Endothelial cell of umbilical vein (primary cell): Measurements from ENCODE around the gene ADAM17. TPM values are rescaled to one million over a fixed set of nuclear protein-coding genes. Genes with fewer than 3 reads are reported as not detected.

Experiments used
- BruUV-seq: library from RNA; stranded (reverse); fragments of 400-500 nt; replicated peaks from 2 replicates; lab custom pipeline; 2021; lab: Mats Ljungman, UMichigan
- CTCF ChIA-PET: fragments of 300-600, 350-600 bp; sonication (Branson Sonifier 250); formaldehyde crosslinking; loops from one replicate; lab custom pipeline; 2021; ENCODE audit warnings: antibody characterized with exemption, inconsistent platforms; lab: Charles Lee
- POLR2A ChIA-PET: fragments of 300-600, 350-600 bp; sonication (Branson Sonifier 250); formaldehyde crosslinking; loops from one replicate; lab custom pipeline; 2021; ENCODE audit warnings: antibody characterized with exemption, inconsistent platforms; lab: Charles Lee
- DNase-seq: peaks from one replicate; pipeline ENCODE4 v3.0.0-alpha.2; 2011; ENCODE audit warnings: low read depth, low spot score
- FAIRE-seq: peaks from 2 replicates; lab custom pipeline; 2011; peaks lifted over from hg19 to GRCh38; lab: Jason Lieb, UNC
- H2AFZ ChIP-seq: 2 replicates; pipeline ENCODE4 v1.6.0; 2012; ENCODE audit warnings: low read depth, low read length, control low read depth, inconsistent platforms
- H3K27ac ChIP-seq: 2 replicates; pipeline ENCODE4 v1.5.1; 2011; ENCODE audit warnings: low read depth, mild to moderate bottlenecking, control low read depth, low read length, moderate library complexity; ENCODE audit not compliant: insufficient read depth
- H3K27me3 ChIP-seq, 2 experiments: 2 replicates each; pipeline versions ENCODE4 v1.6.0 to v1.6.1; 2011; ENCODE audit warnings: low read length in 2 of 2, mixed read lengths in 1 of 2; ENCODE audit not compliant: control insufficient read depth in 2 of 2, insufficient read depth in 2 of 2
- H3K36me3 ChIP-seq, 2 experiments: 2 replicates in 1 of 2; 3 replicates in 1 of 2; pipeline ENCODE4 v1.5.1; 2011; ENCODE audit warnings: low read length in 2 of 2, mild to moderate bottlenecking in 1 of 2, moderate library complexity in 1 of 2; ENCODE audit not compliant: control insufficient read depth in 2 of 2, insufficient read depth in 2 of 2; ENCODE audit errors: extremely low read depth in 1 of 2
- H3K4me1 ChIP-seq: 3 replicates; pipeline ENCODE4 v1.5.1; 2011; ENCODE audit warnings: mild to moderate bottlenecking, low read length; ENCODE audit not compliant: control insufficient read depth, insufficient read depth; ENCODE audit errors: extremely low read depth
- H3K4me2 ChIP-seq: 2 replicates; pipeline ENCODE4 v1.6.1; 2011; ENCODE audit warnings: low read length, control low read depth, mixed read lengths; ENCODE audit not compliant: insufficient read depth
- H3K4me3 ChIP-seq, 3 experiments: fragments of 200-600 bp in 1 of 3; sonication (generic), shearing (Covaris generic) in 1 of 3; replicated peaks in 1 of 3; 2 replicates each; pipeline ENCODE4 v1.5.1; 2011 to 2016; ENCODE audit warnings: control low read depth in 3 of 3, low read length in 3 of 3, mild to moderate bottlenecking in 2 of 3, inconsistent platforms in 1 of 3, low read depth in 1 of 3, moderate library complexity in 1 of 3; ENCODE audit not compliant: insufficient read depth in 1 of 3
- H3K79me2 ChIP-seq: 2 replicates; pipeline ENCODE4 v1.6.0; 2012; ENCODE audit warnings: low read length, inconsistent platforms; ENCODE audit not compliant: control insufficient read depth, insufficient read depth
- H3K9ac ChIP-seq: replicated peaks from 2 replicates; pipeline ENCODE3; 2011; ENCODE audit warnings: low read length, control low read depth; ENCODE audit not compliant: insufficient read depth; ENCODE audit errors: extremely low read depth
- H3K9me1 ChIP-seq: replicated peaks from 3 replicates; pipeline ENCODE4 v1.6.0; 2011; ENCODE audit warnings: mild to moderate bottlenecking, low read length; ENCODE audit not compliant: control insufficient read depth, insufficient read depth; ENCODE audit errors: extremely low read depth
- H3K9me3 ChIP-seq: replicated peaks from 2 replicates; pipeline ENCODE4 v1.5.1; 2012; ENCODE audit warnings: low read length, inconsistent platforms; ENCODE audit not compliant: control insufficient read depth, insufficient read depth
- H4K20me1 ChIP-seq: replicated peaks from 2 replicates; pipeline ENCODE3; 2011; ENCODE audit warnings: mild to moderate bottlenecking, low read length; ENCODE audit not compliant: control insufficient read depth, insufficient read depth; ENCODE audit errors: extremely low read depth
- EZH2 ChIP-seq: IDR thresholded peaks from 2 replicates; pipeline ENCODE4 v1.6.1; 2012; ENCODE audit warnings: borderline replicate concordance, low read depth, mild to moderate bottlenecking, moderate library complexity, low read length, inconsistent platforms; ENCODE audit not compliant: severe bottlenecking
- FOS ChIP-seq: IDR thresholded peaks from 2 replicates; pipeline ENCODE4 v1.6.1; 2011; ENCODE audit warnings: mild to moderate bottlenecking, low read length, moderate library complexity, borderline replicate concordance; ENCODE audit not compliant: insufficient read depth
- GATA2 ChIP-seq: IDR thresholded peaks from 2 replicates; pipeline ENCODE4 v1.7.0; 2011; ENCODE audit warnings: low read depth, mild to moderate bottlenecking, moderate library complexity, mixed read lengths, low read length; ENCODE audit not compliant: insufficient read length, insufficient read depth
- JUN ChIP-seq: IDR thresholded peaks from 2 replicates; pipeline ENCODE4 v1.6.1; 2011; ENCODE audit warnings: borderline replicate concordance, low read depth; ENCODE audit not compliant: insufficient read length, insufficient read depth
- MYC ChIP-seq: IDR thresholded peaks from one replicate; pipeline ENCODE4 v1.6.1; 2011; ENCODE audit warnings: mild to moderate bottlenecking, low read depth, low read length
- POLR2A ChIP-seq: IDR thresholded peaks from 2 replicates; pipeline ENCODE4 v1.6.1; 2012; ENCODE audit warnings: low read depth, mild to moderate bottlenecking, control low read depth, low read length
- POLR2AphosphoS5 ChIP-seq: IDR thresholded peaks from 2 replicates; pipeline ENCODE4 v1.6.1; 2012; ENCODE audit warnings: low read depth, mild to moderate bottlenecking, control low read depth, low read length, moderate library complexity; ENCODE audit not compliant: insufficient read depth
- dilution Hi-C: fragments of 300-500 bp; cut with MboI; formaldehyde crosslinking; loops from one replicate; pipeline ENCODE4 v1.15.0; 2019; ENCODE audit warnings: low sequenced_read_pairs; ENCODE audit not compliant: extremely low pct_ligation_motif_present
- intact Hi-C: fragments of 100-400 bp; cut with micrococcal nuclease; formaldehyde crosslinking; loops from one replicate; pipeline ENCODE4 v1.10.0; 2022
- polyA plus RNA-seq, 4 experiments: library from polyadenylated mRNA; depleted of rRNA in 3 of 4; stranded (reverse) in 3 of 4; unstranded in 1 of 4; fragments of >200 nt; gene quantifications; 2 replicates each; pipeline versions ENCODE4 v1.2.1 to v1.2.3, GENCODE V29; 2011 to 2012; ENCODE audit warnings: missing spikeins in 1 of 4
- total RNA-seq: library from RNA; stranded (reverse); gene quantifications from 2 replicates; pipeline ENCODE4 v1.2.3, GENCODE V29; 2021
- TF ChIP-seq, protein P1 (sequence below): IDR thresholded peaks from 2 replicates; pipeline ENCODE4 v1.6.1; 2011; ENCODE audit not compliant: insufficient read depth, insufficient read length
- TF ChIP-seq, protein P2 (sequence below), 2 donors: IDR thresholded peaks; 1 replicate in 1 of 2; 2 replicates in 1 of 2; pipeline ENCODE4 v1.5.1; 2011; ENCODE audit warnings: low read length in 2 of 2, mild to moderate bottlenecking in 2 of 2, moderate library complexity in 2 of 2, control low read depth in 1 of 2, inconsistent platforms in 1 of 2, low read depth in 1 of 2; ENCODE audit not compliant: insufficient read depth in 1 of 2; ENCODE audit errors: extremely low read depth in 1 of 2

Gene ADAM17
- total and polyA plus RNA-seq, 2 donors (not counting 3 experiments of a cell fraction or from before 2014, with no cell fraction given) = 10.6 to 57.1 TPM

DNA sequence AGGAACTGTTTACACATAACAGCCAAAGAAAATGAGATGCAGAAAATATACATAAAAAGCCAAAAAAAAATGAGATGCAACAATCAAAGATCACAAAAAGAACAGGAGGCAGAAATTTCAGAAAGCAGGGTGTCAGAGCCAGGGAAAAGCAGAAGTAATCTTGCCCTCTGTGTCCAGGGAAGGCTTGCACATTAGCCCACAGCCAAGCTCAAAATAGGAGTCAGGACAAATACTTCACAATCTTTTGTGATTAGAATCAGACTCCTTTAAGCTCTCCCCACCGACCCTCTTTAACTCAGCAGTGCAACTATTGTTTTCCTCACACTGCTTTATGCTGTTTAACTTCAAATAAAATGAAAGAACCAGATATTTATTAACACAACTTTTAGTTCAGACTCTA is 46.7 kb downstream of the ADAM17 start:
- Histone ChIP-seq H3K4me3 (no peak overlapping the region), H3K9me3 (no peaks in the 10 kb centered on the region), H3K9me1 (no peaks in the 10 kb centered on the region), H4K20me1 (no peaks in the 10 kb centered on the region), H2AFZ (no peak overlapping the region), H3K27me3 (no peaks in the 10 kb centered on the region), H3K27ac (no peak overlapping the region), H3K4me1 (no peaks in the 10 kb centered on the region), H3K9ac (no peak overlapping the region), H3K36me3 (peaks cover 9 to 15% of the 10 kb centered on the region in 2 experiments), H3K4me2 (no peak overlapping the region), H3K79me2 (no peaks in the 10 kb centered on the region)
- dilution Hi-C loops = no loop called here
- no TSS peak for BruUV-seq
- intact Hi-C loops = loop anchor here (5.0 kb wide), 1 partner anchor 43 kb away; no protein-coding TSS in a partner anchor
- CTCF ChIA-PET = interaction anchor here (0.8 to 1.4 kb wide), 3 partner anchors 14 to 25 kb away, joined by 3 to 4 read pairs (median 3); no protein-coding TSS in a partner anchor
- POLR2A ChIA-PET = no interaction called here
- TF ChIP-seq GATA2 (no peak), POLR2A (no peak), JUN (no peak), EZH2 (no peak), MYC (no peak), POLR2AphosphoS5 (no peak), FOS (no peak)
- TF ChIP-seq, protein P1, sequence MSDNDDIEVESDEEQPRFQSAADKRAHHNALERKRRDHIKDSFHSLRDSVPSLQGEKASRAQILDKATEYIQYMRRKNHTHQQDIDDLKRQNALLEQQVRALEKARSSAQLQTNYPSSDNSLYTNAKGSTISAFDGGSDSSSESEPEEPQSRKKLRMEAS = no peak
- TF ChIP-seq, protein P2, sequence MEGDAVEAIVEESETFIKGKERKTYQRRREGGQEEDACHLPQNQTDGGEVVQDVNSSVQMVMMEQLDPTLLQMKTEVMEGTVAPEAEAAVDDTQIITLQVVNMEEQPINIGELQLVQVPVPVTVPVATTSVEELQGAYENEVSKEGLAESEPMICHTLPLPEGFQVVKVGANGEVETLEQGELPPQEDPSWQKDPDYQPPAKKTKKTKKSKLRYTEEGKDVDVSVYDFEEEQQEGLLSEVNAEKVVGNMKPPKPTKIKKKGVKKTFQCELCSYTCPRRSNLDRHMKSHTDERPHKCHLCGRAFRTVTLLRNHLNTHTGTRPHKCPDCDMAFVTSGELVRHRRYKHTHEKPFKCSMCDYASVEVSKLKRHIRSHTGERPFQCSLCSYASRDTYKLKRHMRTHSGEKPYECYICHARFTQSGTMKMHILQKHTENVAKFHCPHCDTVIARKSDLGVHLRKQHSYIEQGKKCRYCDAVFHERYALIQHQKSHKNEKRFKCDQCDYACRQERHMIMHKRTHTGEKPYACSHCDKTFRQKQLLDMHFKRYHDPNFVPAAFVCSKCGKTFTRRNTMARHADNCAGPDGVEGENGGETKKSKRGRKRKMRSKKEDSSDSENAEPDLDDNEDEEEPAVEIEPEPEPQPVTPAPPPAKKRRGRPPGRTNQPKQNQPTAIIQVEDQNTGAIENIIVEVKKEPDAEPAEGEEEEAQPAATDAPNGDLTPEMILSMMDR (IDR thresholded peaks at IDR 0.05; ENCODE audit: extremely low read depth in 1 of 2, insufficient read depth in 1 of 2, low read depth in 1 of 2, low read length in 2 of 2) = no peak
- no peak for DNase-seq
- FAIRE-seq = no peak
